GM21447 (cell line): ENCODE results near the gene NRIP2.
"Not testable (repeated sequence)": the region's sequence is repeated elsewhere in the genome, so short reads cannot be mapped to it uniquely, and the experiment has no call there.

ENCODE experiments used
- ATAC-seq: cut with Tn5 transposase; IDR thresholded peaks from one replicate; pipeline ENCODE4 v1.9.1; 2021; ENCODE audit not compliant: unreplicated experiment

Gene NRIP2, protein sequence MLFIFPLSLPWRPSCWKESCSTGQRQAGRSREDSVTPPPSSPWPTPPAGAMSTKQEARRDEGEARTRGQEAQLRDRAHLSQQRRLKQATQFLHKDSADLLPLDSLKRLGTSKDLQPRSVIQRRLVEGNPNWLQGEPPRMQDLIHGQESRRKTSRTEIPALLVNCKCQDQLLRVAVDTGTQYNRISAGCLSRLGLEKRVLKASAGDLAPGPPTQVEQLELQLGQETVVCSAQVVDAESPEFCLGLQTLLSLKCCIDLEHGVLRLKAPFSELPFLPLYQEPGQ

DNA sequence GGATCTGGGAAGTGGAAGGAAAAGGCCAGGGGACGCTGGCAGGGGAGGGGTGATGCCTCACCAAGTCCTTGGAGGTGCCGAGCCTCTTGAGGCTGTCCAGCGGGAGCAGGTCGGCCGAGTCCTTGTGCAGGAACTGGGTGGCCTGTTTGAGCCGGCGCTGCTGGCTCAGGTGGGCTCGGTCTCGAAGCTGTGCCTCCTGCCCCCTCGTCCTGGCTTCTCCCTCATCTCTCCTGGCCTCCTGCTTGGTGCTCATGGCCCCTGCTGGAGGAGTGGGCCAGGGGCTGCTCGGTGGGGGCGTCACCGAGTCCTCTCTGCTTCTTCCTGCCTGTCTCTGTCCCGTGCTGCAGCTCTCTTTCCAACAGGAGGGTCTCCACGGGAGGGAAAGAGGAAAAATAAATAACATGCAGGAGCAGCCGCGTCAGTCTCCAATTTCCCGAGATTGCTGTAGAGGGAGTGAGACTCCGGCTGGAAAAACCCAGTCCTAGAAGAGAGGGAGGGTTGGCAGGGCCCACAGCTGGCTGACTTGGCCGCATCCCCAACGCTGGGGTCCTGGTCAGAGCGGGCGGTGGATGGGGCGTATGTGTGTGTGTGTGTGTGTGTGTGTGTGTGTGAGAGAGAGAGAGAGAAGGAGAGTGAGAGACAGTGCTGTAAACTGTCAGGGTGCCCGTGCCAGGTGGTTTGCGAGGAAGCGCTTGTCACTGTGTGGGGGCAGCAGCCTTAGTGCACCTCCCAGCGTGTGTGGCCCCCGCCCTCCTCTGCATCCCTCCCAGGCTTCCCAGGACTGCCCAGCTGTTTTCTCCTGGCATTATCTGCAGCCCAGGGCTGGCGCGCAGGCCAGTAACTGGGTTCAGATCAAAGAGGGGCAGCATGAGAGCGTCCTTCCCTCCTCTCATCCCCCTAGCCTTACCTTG, at the start of gene NRIP2:
Gene NRIP2, minus strand, starts transcription at position 455 of the 911 bp plus-strand sequence. Its CDS starts 52 bp downstream, at position 403.
- ATAC-seq: no peak

DNA sequence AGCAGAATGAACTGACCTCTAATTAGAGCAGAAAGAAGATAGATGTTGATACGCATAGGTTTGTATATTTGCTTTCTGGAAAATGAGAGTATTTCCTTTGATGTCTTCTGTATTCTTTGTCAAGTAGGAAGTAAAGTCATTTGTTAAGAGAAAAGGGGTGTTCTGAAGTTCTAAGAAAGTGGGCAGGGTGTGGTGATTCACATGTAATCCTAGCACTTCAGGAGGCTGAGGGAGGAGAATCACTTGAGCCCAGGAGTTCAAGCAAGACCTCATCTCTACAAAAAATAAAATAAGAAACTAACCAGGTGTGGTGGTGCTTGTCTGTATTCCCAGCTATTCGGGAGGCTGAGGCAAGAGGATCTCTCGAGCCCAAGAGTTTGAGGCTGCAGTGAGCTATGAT, 45.0 kb upstream of the NRIP2 start:
- no peak for ATAC-seq

DNA sequence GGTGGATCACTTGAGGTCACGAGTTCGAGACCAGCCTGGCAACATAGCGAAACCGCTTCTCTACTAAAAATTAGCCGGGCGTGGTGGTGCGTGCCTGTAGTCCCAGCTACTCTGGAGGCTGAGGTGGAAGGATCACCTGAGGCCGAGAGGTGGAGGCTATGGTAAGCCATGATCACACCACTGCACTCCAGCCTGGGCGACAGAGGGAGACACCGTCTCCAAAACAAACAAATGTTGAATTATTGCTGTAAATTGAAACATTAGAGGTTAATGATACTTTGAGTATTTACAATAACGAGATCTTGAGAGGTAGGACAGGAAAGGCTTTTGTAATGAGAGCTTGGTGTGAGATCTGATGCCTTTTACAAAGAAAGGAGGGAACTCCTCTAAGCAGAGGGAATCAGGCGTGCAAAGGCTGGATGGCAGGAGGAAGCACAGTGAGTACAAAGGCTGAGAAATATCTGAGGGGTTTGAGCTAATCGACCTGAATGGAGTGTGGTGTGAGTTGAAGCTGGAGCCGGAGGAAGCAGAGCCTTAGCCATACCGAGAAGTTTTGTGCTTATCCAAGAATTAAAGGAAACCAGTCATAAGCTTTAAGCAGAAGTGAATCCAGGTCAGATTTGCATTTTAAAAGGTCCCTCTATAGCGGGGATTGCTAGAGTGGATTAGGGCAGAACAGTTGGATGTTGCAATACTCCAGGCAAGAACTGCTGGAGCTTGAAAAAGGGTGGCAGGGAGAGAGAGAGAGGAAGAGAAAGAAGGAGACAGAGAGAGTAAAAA, 43.3 kb upstream of the NRIP2 start:
- ATAC-seq: no peak

DNA sequence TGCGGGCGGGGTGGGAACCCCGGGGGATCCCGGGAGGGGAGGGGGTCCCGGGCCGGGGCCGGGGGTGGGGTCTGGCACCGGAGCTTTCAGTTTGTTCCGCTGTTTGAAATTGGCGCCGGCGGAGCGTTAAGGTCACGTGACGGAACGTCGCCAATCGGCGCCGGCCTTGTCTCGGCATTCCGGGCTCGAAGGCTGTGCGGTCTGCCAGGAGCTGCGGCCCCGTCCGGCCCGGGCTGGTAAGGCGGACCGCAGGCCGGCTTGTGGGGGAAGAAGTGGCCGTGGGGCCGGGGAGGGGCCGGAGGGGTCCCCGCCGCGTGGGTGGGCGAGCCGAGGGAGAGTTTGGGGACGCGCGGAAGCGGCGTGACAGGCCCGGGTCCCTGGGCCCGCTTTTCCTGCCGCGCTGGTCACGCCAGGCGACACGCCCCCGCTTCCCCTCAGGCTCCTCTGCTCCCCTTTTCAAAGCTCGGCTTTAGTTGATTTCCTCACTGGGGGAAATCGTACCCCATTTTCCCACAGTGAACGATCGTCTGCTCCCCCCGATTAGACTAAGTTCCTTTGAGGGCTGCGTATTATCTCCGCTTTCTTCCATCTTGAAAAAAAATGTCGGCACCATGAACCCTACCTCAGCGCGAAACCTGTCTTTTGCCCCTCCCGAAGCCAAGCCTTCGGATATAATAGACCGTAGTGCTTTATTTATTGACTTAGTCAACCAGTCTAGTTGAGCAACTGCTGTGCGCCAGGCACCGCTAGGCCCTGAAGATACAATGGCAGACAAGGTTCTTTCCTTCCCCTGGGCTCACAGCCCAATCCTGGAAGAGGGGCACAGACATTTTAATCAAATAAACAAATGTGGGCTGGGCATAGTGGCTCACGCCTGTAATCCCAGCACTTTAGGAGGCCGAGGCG, 42.5 kb upstream of the NRIP2 start, which contains the start of the genes FOXM1 and RHNO1:
Gene FOXM1, minus strand, starts transcription at position 128 of the 906 bp plus-strand sequence. CDS start 2,696 bp downstream, outside the sequence.
Gene RHNO1, plus strand, starts transcription at position 177 of the 906 bp plus-strand sequence. CDS start 8,144 bp downstream, outside the sequence.
- peak; percentile 69 for ATAC-seq

DNA sequence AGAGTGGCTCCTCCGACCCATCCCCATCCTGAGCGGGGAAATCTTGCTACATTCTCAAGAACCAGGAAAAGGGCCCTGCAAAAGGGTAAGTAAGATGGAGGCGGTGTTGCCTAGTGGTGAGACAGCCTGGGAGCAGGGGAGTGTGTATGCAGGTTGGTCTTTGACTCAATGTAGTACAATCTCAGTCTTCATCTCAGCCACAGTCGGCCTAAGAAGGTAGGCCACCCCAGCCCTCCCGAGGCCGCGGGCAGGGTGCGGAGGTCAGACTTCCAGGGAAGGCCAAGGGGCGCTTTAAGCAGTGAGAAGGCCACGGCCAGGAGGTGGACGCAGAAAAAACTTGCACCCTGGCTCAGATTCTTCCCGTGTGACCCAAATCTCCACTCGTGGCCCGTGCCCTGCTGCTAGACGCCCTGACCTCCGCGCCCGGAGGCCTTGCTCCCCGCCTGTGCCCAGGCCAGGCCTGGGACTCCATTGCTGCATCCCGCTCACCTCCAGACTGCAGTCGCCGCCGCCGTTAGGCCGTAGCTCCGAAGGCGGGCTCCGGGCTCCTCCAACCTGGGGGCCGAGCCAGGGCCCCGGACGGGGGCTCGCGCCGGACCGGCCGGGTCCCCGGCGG, 41.7 kb upstream of the NRIP2 start:
- peak; percentile 21 for ATAC-seq

DNA sequence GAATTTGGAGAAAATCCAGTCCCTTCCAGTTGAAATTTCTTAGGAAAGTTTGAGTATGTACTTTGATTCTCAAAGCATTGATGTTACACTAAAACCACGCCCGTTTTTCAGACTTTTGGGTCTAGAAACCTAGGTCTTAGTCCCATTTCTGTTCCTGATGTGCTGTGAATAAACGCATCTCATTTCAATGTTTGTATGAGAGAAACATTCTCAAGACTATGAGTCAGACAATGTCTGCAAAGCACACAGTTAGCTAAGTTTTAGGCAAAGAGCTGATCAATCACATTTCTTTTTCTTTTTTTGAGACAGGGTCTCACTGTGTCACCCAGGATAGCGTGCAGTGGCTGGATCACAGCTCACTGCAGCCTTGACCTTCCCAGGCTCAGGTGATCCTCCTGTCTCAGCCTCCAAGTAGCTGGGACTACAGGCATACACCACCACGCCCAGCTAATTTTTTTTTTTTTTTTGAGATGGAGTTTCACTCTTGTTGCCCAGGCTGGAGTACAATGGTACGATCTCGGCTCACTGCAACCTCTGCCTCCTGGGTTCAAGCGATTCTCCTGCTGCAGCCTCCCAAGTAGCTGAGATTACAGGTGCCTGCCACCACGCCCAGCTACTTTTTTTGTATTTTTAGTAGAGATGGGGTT, 34.3 kb upstream of the NRIP2 start:
- not testable (repeated sequence) for ATAC-seq

DNA sequence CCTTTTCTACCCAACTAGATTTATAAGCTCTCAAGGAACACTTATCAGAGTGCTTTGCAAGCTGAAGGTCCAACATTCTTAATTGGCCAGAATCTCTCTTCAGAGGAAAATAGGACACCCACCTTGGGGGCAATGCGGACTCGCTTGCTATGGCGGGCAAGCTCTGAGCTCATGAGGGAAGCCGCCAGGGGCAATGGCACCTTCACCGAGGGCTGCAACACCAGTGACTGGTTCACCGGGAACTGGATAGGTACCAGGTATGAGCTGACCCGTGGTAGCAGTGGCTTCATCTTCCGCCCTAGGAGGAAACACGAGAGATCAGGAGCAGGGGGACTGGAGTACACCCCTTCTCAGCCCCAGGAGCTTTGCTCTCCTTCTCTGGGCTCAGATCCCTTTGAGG, 29.4 kb upstream of the NRIP2 start:
- ATAC-seq: no peak

DNA sequence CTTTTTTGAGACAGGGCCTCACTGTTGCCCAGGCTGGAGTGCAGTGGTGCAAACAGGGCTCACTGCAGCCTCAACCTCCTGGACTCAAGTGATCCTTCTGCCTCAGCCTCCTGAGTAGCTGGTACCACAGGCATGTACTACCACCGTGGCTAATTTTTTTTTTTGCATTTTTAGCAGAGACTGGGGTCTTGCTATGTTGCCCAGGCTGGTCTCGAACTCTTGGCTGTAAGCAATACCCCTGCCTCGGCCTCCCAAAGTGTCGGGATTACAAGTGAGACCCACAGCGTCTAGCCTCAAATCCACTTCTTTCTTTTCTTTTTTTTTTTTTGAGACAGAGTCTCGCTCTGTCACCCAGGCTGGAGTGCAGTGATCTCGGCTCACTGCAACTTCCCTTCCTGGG, 28.6 kb upstream of the NRIP2 start:
- ATAC-seq: not testable (repeated sequence)

DNA sequence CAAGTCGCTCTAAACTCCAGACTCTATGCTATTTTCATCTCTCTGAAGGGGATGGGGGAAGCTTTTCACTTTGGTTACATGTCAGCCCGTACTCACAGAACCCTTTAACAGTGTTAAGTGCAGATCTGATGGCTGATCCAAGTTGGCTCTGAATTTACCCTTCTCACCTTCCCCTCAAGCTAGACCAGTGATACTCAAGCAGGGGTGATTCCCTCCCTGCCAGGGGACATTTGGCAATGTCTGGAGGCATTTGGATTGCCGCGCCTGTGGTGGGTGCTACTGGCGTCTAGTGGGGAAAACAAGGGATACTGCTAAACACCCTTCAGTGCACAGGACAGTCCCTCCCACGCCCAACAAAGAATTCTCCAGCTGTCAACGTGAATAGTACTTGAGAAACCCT, 28.0 kb upstream of the NRIP2 start:
- no peak for ATAC-seq

DNA sequence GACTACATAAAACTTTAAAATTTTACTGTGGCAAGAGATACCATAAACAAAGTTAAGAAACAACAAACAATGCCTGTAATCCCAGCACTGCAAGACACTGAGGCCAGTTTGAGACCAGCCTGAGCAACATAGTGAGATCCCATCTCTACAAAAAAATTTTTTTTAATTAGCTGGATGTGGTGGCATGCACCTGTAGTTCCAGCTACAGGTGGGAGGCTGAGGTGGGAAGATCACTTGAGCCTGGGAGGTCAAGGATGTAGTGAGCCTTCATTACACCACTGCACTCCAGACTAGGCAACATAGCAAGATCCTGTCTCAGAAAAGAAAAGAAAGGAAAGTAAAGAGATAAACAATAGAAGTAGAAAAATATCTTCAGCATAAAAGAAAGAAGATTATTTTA, 25.3 kb upstream of the NRIP2 start:
- ATAC-seq: no peak

DNA sequence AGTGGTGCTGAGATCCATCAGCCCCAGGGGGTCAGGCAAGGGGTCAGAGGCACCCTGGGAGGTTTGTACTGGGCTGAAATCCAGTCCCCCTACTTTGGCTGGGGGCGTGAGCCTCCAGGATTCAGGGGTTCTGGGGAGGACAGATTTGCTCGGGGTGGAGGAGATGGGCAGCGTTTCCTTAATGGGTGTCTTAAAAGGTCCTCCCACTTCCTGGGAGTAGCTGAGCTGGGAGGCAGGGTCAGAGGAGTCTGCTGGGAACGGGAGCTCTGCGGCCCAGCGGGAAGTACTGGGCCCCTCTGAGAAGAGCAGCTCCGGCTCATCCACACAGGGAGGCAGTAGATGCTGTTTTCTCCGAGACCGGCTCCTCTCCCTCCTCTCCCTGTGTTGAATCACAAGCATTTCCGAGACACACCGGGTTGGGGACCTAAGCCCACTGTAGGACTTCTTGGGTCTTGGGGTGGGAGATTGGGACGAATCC, 24.1 kb upstream of the NRIP2 start:
- no peak for ATAC-seq

DNA sequence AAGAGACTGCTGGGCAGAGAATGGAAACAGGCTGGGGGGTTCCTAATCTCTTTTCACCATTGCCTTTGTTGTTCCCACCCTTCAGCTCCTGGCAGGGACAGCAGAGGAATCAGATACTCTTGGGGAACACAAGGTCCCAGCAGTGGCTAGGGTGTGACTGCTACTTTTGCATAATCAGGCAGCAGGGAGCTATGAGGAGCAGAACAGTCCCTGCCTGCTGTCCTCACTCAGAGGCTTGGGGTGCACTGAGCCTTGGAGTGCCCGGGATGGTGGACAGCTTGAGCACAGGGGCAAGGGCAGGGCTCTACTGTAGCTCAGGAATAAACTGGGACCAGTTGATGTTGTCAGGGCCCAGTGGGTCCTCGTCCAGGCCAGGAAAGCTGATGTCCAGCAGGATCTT, 23.5 kb upstream of the NRIP2 start:
- no peak for ATAC-seq

DNA sequence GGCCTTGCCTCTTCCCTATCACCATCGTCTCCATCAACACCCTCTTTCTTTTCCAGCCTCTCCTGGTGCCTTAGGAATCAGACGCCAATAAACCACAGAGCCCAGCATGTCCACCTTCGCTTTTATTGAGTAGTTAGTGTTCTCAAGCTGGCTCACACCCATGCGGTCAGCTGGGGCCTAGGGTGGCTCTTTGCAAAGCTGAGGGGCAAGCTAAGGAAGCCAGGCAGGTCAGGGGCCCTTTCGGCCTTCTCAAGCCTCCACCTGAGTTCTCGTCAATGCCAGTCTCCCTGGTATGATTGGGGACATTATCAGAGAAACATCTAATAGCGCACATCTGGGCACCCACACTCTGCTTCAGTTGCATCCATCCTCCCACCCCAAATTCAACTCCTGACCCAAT, 22.7 kb upstream of the NRIP2 start:
- no peak for ATAC-seq

DNA sequence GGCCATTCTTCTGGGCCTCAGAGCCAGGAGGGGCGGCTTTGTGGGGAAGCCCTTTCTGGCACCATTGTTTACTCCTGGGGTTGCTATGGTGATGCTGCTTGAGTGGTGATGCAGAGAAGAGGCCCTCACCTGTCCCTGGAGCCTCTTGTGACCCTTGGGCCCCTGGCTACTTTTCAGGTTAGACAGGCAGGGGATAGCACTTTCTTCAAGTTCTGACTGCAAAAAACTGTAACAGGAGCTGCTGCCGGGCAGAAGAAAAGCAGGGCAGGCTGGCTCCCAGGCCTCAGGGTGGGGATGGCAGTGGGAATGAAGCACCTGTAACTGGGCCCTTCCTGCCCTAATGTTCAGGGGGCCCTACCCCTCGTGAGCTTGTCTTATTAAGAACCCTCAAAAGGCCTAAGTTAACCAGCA, 22.2 kb upstream of the NRIP2 start, which contains the start of gene TEX52:
Gene TEX52, minus strand, starts transcription at position 19 of the 411 bp plus-strand sequence. Its CDS starts 13 bp downstream, at position 6.
- no peak for ATAC-seq

DNA sequence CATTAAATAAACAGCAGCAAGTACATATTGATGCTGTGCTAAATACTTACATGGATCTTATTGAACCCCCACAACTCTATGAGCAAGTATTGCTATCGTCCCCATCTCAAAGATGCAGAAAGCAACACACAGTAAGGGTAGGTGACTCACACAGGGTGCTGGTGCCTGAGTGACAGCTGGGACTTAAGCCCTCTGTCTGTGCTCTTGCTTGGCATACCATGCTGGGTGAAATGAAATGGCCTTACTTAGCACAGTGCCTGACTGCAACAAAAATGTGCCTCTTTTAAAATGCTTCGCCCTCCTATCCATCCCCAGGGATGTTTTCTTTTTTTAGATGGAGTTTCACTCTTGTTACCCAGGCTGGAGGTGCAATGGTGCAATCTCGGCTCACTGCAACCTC, 21.2 kb upstream of the NRIP2 start:
- no peak for ATAC-seq

DNA sequence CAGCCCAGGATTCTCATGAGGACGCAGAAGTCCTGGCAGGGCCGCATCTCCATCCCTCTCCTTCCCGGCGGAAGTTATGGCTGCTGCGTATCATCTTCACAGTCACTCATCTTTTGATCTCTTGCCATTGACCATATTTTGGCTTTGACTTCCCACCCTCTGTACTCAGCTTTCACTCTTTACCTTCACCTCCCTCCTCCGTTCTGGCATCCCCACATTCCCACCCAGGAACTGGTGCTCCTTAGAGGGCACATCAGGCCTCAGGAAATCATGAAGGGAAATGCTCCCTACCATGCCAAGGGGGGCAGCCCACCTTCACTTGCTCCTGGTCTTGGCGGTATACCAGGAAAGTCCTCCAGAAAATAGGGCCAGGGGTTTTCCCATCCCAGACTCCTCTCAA, 20.7 kb upstream of the NRIP2 start:
- no peak for ATAC-seq

DNA sequence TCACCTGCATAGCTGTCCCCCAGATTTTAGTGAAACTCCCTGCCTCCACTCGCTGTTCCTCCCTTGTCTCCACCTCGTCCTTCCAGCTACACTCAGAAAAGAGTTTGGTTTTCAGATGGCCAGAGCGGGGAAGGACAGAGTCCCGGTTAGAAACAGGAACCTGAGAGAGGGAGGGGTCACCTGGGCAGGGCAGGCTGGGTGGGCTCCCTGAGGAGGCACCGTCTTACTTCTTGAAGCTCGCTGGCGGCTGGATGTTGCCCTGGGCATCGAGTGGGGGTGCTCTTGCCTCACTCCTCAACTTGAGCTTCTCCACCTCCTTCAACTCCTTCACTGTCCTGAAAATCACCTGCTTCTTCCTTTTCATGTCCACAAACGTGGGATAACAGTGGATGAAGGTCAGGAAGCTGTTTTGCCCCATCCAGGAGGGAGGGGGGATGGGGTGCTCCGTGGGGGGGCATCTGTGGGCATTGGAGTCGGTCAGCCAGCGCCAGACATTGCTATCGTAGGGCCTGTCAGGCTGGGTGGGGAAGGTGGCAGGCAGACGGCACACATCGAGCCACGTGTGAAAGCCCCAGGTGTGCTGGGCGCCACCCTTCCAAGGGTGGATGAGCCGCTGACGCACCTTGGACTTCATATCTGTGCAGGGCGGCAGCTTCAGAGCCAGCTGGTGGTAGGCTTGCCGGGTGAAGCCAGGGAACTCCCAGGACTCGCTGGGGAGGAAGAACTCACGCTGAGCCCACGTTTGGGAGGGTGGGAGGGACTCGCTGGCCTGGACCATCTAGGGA, 20.0 kb upstream of the NRIP2 start:
- no peak for ATAC-seq

DNA sequence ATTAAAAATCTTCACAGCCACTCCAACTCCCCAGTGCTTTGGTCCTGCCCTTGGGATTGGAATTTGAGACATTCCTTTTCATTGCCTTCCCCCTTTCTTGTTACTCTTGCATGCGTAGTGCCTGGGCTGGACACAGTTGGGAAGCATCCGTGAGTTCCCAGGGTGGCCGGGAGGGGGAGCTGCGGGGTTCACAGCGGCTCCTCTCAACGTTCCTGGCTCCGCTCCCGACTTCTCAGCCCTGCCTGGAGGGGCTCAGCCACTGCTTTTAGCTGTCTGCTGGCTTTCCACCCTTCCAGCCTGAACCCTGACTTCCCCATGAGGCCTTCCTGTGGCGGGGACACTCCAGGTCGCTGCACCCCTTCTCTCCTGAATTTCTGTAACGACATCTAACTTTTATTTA, 18.8 kb upstream of the NRIP2 start:
- no peak for ATAC-seq
